BE2C (cell line): ENCODE measurements around the gene GHR.

Experiments
- DNase-seq: peaks from one replicate; pipeline ENCODE4 v3.0.0-alpha.2; 2020
- H3K27me3 ChIP-seq: fragments of 250-450 bp; sonication (Bioruptor Pico); 2 replicates; pipeline ENCODE4 v1.5.1; 2020; ENCODE audit warnings: mild to moderate bottlenecking
- H3K36me3 ChIP-seq: fragments of 250-450 bp; sonication (Bioruptor Pico); 2 replicates; pipeline ENCODE4 v1.5.1; 2020; ENCODE audit warnings: mild to moderate bottlenecking
- H3K4me1 ChIP-seq: fragments of 250-450 bp; sonication (Bioruptor Pico); 2 replicates; pipeline ENCODE4 v1.5.1; 2020
- H3K4me3 ChIP-seq: 2 replicates; pipeline ENCODE4 v1.5.1; 2011; ENCODE audit warnings: low read depth, low read length
- H3K9me3 ChIP-seq: fragments of 250-450 bp; sonication (Bioruptor Pico); 2 replicates; pipeline ENCODE4 v1.5.1; 2020
- CTCF ChIP-seq: IDR thresholded peaks from 2 replicates; pipeline ENCODE4 v1.5.1; 2012; ENCODE audit warnings: mild to moderate bottlenecking, low read depth, low read length

GHR gene

GRCh38 chr5:42515504-42515903 lies 92.3 kb downstream of the GHR start:
- no peak for DNase-seq
- Histone ChIP-seq H3K27me3 (no peaks in the 10 kb centered on the region), H3K36me3 (no peaks in the 10 kb centered on the region), H3K9me3 (no peaks in the 10 kb centered on the region), H3K4me1 (no peaks in the 10 kb centered on the region), H3K4me3 (no peak overlapping the region)
- TF ChIP-seq CTCF = no peak

GRCh38 chr5:42516282-42517042 lies 93.2 kb downstream of the GHR start:
- DNase-seq = no peak
- TF ChIP-seq CTCF = no peak
- no peaks in the 10 kb centered on the region for H3K27me3 ChIP-seq
- no peaks in the 10 kb centered on the region for H3K4me1 ChIP-seq
- no peaks in the 10 kb centered on the region for H3K36me3 ChIP-seq
- no peak overlapping the region for H3K4me3 ChIP-seq
- no peaks in the 10 kb centered on the region for H3K9me3 ChIP-seq

GRCh38 chr5:42517164-42517563 lies 93.9 kb downstream of the GHR start:
- no peak for TF ChIP-seq CTCF
- Histone ChIP-seq H3K27me3 (no peaks in the 10 kb centered on the region), H3K4me3 (no peak overlapping the region), H3K36me3 (no peaks in the 10 kb centered on the region), H3K4me1 (no peaks in the 10 kb centered on the region), H3K9me3 (no peaks in the 10 kb centered on the region)
- DNase-seq = no peak

GRCh38 chr5:42518595-42519221 lies 95.5 kb downstream of the GHR start:
- no peak for DNase-seq
- TF ChIP-seq CTCF = no peak
- H3K4me1 ChIP-seq = no peaks in the 10 kb centered on the region

GRCh38 chr5:42520203-42520602 lies 97.0 kb downstream of the GHR start:
- H3K4me1 ChIP-seq = no peaks in the 10 kb centered on the region
- DNase-seq = no peak

More at GRCh38 chr5:42518595-42519221, 95.5 kb downstream of the GHR start:
- no peaks in the 10 kb centered on the region for H3K36me3 ChIP-seq
- H3K27me3 ChIP-seq = no peaks in the 10 kb centered on the region
- H3K9me3 ChIP-seq = no peaks in the 10 kb centered on the region
- H3K4me3 ChIP-seq = no peak overlapping the region

More at GRCh38 chr5:42520203-42520602, 97.0 kb downstream of the GHR start:
- H3K4me3 ChIP-seq = no peak overlapping the region
- no peak for TF ChIP-seq CTCF
- H3K36me3 ChIP-seq = no peaks in the 10 kb centered on the region
- H3K9me3 ChIP-seq = no peaks in the 10 kb centered on the region
- H3K27me3 ChIP-seq = no peaks in the 10 kb centered on the region
